ENCODE data around the gene CEMIP. TPM values are rescaled to one million over a fixed set of nuclear protein-coding genes. Genes with fewer than 3 reads are reported as not detected.

CEMIP gene
- total RNA-seq, 4 donors from 2014 or later, result 0.04 TPM; not detected in 3

GRCh38 chr15:80838666-80839065, 59.5 kb downstream of the CEMIP start:
- no peak for ATAC-seq
- Histone ChIP-seq H3K4me1 (no peaks in the 10 kb centered on the region), H3K27me3 (peaks cover 3 to 5% (median 5%) of the 10 kb centered on the region in 3 donors), H3K36me3 (no peaks in the 10 kb centered on the region), H3K4me3 (no peak overlapping the region), H3K9me3 (no peaks in the 10 kb centered on the region), H3K27ac (no peak overlapping the region)
- in situ Hi-C loops (cut with MboI; ENCODE audit: low sequenced_read_pairs in 4 of 4) (no loop called here), intact Hi-C loops (cut with DNase I; ENCODE audit: low total_unique reads) (no loop called here)
- TF ChIP-seq, protein P1, sequence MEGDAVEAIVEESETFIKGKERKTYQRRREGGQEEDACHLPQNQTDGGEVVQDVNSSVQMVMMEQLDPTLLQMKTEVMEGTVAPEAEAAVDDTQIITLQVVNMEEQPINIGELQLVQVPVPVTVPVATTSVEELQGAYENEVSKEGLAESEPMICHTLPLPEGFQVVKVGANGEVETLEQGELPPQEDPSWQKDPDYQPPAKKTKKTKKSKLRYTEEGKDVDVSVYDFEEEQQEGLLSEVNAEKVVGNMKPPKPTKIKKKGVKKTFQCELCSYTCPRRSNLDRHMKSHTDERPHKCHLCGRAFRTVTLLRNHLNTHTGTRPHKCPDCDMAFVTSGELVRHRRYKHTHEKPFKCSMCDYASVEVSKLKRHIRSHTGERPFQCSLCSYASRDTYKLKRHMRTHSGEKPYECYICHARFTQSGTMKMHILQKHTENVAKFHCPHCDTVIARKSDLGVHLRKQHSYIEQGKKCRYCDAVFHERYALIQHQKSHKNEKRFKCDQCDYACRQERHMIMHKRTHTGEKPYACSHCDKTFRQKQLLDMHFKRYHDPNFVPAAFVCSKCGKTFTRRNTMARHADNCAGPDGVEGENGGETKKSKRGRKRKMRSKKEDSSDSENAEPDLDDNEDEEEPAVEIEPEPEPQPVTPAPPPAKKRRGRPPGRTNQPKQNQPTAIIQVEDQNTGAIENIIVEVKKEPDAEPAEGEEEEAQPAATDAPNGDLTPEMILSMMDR (IDR thresholded peaks at IDR 0.05 in 4 of 5, conservative IDR thresholded peaks at IDR 0.05 in 1 of 5), result no peak
- no peak for TF ChIP-seq POLR2A (IDR thresholded peaks at IDR 0.05)
- DNase-seq, result no peak

DNA sequence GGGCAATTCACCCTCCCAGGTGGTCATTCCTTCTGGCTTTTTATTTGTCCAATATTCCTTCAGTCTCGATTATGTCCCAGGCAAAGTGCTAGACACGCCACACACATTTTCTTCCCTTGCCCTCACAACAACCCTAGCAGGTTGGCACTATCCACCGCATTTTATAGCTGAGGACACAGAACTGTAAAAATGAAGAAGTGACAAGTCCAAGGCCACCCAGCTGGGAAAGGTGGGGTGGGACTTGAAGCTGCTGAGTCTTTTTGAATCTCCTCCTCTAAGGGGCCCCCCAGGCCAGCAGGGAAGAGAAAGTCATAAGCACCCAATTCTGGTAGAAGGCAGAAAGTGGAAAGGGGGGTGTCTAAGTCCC, 60.6 kb downstream of the CEMIP start:
- intact Hi-C loops (cut with DNase I; ENCODE audit: low total_unique reads), result no loop called here
- no peak for DNase-seq

DNA sequence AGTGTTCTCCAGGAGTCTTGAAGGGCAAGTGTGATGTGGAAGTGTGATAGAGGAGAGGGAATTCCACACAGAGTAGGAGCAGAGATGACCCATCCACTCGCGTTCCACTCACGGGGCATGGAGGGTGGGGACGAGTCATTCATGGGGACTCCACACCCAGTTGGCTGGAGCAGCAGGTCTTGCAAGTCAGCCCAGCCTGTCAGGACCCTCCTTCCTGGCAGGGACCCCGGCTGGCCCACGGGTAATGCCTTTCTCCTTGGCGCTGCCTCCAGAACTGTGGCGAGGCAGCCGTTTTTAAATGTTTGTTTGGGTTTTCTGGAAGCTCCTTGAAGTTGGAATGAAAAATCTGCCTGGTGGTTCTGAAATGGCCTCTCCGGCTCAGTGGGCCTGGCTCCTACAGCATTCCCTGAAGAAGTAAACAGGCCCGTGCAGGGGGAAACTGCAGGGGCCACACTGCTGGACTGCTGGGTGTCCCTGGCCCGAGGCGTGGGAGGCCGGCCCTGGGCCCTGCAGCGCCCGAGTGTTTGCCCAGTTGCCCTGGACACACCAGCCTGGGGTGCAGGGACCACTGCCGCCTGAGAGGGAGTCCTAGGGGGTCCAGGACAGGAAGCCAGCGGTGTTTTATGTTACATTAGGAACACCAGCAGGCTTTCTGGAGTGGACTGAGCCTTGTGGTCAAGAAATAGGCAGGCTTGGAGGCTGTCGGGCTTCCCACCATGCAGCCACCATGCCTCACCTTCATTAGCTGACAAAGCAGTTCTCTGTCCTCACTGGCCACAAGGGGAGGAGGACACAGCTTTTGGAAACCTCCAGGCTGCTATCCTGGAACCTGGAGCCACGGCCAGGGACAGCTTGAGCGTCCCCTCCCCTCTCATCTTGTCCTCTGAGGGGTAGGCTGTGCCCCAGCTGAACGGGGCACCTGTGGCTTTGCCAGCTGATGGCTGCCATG, 61.3 kb downstream of the CEMIP start:
- H3K4me3 ChIP-seq, result no peak overlapping the region

More for the DNA sequence above, 60.6 kb downstream of the CEMIP start:
- Histone ChIP-seq H3K4me1 (no peaks in the 10 kb centered on the region), H3K36me3 (no peaks in the 10 kb centered on the region), H3K4me3 (no peak overlapping the region), H3K27ac (no peak overlapping the region), H3K9me3 (no peaks in the 10 kb centered on the region), H3K27me3 (peaks cover 4 to 11% (median 5%) of the 10 kb centered on the region in 3 donors)
- ATAC-seq, result no peak
- in situ Hi-C loops (cut with MboI; ENCODE audit: low sequenced_read_pairs in 4 of 4), result no loop called here
- TF ChIP-seq POLR2A (IDR thresholded peaks at IDR 0.05), result no peak
- TF ChIP-seq, protein P1 (IDR thresholded peaks at IDR 0.05 in 4 of 5, conservative IDR thresholded peaks at IDR 0.05 in 1 of 5), result no peak

GRCh38 chr15:80841541-80841940, 62.4 kb downstream of the CEMIP start:
- DNase-seq (no peak), ATAC-seq (no peak)
- Histone ChIP-seq H3K27ac (no peak overlapping the region), H3K27me3 (peaks cover 4 to 11% (median 5%) of the 10 kb centered on the region in 3 donors), H3K4me1 (no peaks in the 10 kb centered on the region), H3K9me3 (no peaks in the 10 kb centered on the region), H3K36me3 (no peaks in the 10 kb centered on the region), H3K4me3 (no peak overlapping the region)
- TF ChIP-seq POLR2A (IDR thresholded peaks at IDR 0.05), result no peak
- TF ChIP-seq, protein P1 (IDR thresholded peaks at IDR 0.05 in 4 of 5, conservative IDR thresholded peaks at IDR 0.05 in 1 of 5), result no peak
- intact Hi-C loops (cut with DNase I; ENCODE audit: low total_unique reads), result no loop called here
- in situ Hi-C loops (cut with MboI; ENCODE audit: low sequenced_read_pairs in 4 of 4), result no loop called here

More for the DNA sequence above, 61.3 kb downstream of the CEMIP start:
- no peak for DNase-seq
- Histone ChIP-seq H3K9me3 (no peaks in the 10 kb centered on the region), H3K36me3 (no peaks in the 10 kb centered on the region), H3K27ac (no peak overlapping the region), H3K4me1 (no peaks in the 10 kb centered on the region), H3K27me3 (peaks cover 4 to 11% (median 5%) of the 10 kb centered on the region in 3 donors)
- intact Hi-C loops (cut with DNase I; ENCODE audit: low total_unique reads) (no loop called here), in situ Hi-C loops (cut with MboI; ENCODE audit: low sequenced_read_pairs in 4 of 4) (no loop called here)
- ATAC-seq, result no peak
- no peak for TF ChIP-seq POLR2A (IDR thresholded peaks at IDR 0.05)
- TF ChIP-seq, protein P1 (IDR thresholded peaks at IDR 0.05 in 4 of 5, conservative IDR thresholded peaks at IDR 0.05 in 1 of 5), result no peak
